Epithelial cell of esophagus (primary cell): Measurements from ENCODE around the gene MXI1.
"Not testable (repeated sequence)": the region's sequence is repeated elsewhere in the genome, so short reads cannot be mapped to it uniquely, and the experiment has no call there.

ENCODE experiments used
- DNase-seq: peaks from one replicate; pipeline ENCODE4 v3.0.0; 2010; ENCODE audit warnings: low read depth
- H3K4me3 ChIP-seq: 2 replicates; pipeline ENCODE4 v1.5.1; 2011; ENCODE audit warnings: mild to moderate bottlenecking, low read length, control low read depth
- CTCF ChIP-seq: IDR thresholded peaks from 2 replicates; pipeline ENCODE4 v1.5.1; 2011; ENCODE audit warnings: low read depth, mild to moderate bottlenecking, low read length, control low read depth, inconsistent platforms; ENCODE audit not compliant: insufficient read depth; ENCODE audit errors: missing control alignments

Gene MXI1

GRCh38 chr10:110268442-110268841 lies 61.0 kb downstream of the MXI1 start:
- TF ChIP-seq CTCF = no peak
- DNase-seq = no peak
- H3K4me3 ChIP-seq = no peak overlapping the region

- DNase-seq = no peak
- no peak for TF ChIP-seq CTCF
- no peak overlapping the region for H3K4me3 ChIP-seq
Measured at GRCh38 chr10:110268971-110269370, 61.6 kb downstream of the MXI1 start.

- no peak for DNase-seq
- no peak for TF ChIP-seq CTCF
- no peak overlapping the region for H3K4me3 ChIP-seq
Measured at GRCh38 chr10:110269374-110270318, 62.2 kb downstream of the MXI1 start.

DNA sequence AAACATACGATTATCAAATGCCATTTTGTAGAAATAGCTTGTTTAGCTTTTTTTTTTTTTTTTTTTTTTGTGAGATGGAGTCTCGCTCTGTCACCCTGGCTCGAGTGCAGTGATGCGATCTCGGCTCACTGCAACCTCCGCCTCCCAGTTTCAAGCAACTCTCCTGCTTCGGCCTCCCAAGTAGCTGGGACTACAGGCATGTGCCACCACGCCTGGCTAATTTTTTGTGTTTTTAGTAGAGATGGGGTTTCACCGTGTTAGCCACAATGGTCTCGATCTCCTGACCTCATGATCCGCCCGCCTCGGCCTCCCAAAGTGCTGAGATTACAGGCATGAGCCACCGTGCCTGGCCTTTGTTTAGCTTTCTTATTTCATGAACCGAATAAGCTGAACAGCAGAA lies 65.6 kb downstream of the MXI1 start:
- H3K4me3 ChIP-seq, DNase-seq: not testable (repeated sequence)

GRCh38 chr10:110273474-110273873 lies 66.1 kb downstream of the MXI1 start:
- no peak overlapping the region for H3K4me3 ChIP-seq
- no peak for TF ChIP-seq CTCF
- peak; percentile 91 for DNase-seq

- no peak for TF ChIP-seq CTCF
- no peak for DNase-seq
- no peak overlapping the region for H3K4me3 ChIP-seq
Measured at GRCh38 chr10:110274072-110274627, 66.7 kb downstream of the MXI1 start.

GRCh38 chr10:110274647-110275046 lies 67.2 kb downstream of the MXI1 start:
- H3K4me3 ChIP-seq = no peak overlapping the region
- TF ChIP-seq CTCF = no peak
- no peak for DNase-seq
